HG02970 (cell line): Measurements from ENCODE around the gene NIM1K.
A peak's percentile ranks its signal among the peaks of the same experiment; 100 is the strongest.
"Not testable (repeated sequence)": the region's sequence is repeated elsewhere in the genome, so short reads cannot be mapped to it uniquely, and the experiment has no call there.

Source experiments
- ATAC-seq: cut with Tn5 transposase; IDR thresholded peaks from one replicate; pipeline ENCODE4 v1.9.1; 2021; ENCODE audit warnings: mild to moderate bottlenecking, moderate library complexity, moderate number of reproducible peaks; ENCODE audit not compliant: unreplicated experiment, low FRiP score

NIM1K gene

DNA sequence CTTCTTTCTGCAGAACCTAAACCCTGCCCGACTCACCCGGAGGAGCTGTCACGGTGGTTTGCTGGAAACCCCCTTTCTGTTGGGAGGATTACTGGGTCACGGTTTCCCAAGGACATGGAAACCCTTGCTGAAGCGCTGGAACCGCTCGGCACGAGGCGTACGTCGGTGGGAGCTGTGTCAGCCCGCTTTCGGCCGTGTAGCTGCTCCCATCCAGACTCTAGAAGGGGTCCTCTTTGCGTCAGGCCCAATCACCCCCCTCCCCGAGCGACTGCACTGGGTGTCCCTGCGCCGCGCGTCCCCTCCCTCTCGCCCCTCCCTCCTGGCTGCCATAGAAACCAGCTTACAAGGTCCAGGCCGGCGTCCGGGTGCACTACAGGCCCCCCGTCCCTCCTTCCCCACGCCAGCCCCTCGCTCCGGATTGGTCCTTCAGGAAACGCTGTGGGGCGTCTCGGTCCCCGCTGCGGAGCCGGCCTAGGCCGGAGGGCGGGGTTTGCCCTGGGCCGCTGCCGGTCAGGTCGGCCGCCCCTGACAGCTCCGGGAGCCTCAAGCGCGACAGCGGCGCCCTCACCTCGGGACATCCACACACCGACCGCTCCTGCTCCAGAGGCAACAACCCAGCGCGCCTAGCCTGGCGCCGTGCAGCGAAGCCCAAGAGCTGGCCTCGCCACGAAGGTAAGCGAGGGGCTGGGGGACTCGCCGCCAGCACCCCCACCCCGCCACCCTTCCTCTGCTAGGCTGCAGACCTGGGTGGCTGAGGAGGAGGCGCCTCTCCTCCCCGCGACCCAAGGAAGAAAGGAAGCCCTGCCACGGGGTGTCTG, at the start of gene NIM1K:
NIM1K (plus strand) TSS at position 486 of the 818 bp plus-strand sequence. CDS start 53,551 bp downstream, outside the sequence.
- ATAC-seq: peak; percentile 71

DNA sequence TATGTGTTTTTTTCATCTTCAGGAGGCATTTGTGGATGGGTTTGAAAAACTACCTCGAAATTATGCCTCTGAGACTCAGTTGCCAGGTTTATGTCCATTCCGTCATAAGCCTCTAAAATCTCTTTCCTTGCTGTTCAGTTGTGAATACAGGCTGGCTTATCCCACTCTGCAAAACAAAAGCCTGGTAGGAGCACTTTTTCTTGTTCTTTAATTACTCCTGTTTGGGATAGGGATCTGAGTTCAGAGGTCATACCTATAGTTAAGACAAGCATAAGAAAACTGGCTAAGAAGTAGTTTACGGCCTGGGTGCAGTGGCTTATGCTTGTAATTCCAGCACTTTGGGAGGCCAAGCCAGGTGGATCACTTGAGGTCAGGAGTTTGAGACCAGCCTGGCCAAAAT, 47.0 kb upstream of the NIM1K start:
- ATAC-seq: no peak

DNA sequence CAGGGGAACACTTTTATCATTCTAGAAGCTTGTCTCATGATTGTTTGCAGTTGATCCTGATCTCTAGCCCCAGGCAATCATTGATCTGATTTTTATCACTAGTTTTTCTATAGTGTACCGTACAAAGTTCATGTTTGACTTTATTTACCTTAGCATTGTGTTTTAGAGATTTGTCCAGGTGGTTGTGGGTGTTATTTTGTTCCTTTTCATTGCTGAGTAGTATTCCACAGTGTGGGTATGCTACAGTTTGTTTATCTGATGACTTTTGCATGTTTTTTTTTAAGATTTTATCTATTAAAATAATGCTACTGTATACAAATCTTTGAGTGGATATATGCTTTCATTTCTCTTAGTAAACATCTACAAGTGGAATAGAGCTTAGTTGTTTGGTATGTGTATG, 45.1 kb upstream of the NIM1K start:
- no peak for ATAC-seq

DNA sequence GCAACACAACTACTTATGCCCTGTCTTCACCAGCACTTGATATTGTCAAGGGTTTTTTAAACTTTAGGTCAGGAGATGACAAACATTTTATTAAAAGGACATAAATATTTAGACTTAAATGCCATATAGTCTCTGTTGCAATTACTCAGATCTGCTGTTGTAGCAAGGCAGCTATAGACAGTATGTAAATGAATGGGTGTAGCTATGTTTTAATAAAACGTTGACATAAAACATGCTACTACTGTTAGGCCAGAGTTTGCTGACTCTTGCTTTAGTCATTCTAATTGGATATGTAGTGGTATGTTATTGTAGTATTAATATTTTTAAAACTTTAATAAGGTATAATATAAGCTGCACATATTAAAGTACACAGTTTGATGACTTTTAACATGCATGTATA, 43.6 kb upstream of the NIM1K start:
- ATAC-seq: no peak

DNA sequence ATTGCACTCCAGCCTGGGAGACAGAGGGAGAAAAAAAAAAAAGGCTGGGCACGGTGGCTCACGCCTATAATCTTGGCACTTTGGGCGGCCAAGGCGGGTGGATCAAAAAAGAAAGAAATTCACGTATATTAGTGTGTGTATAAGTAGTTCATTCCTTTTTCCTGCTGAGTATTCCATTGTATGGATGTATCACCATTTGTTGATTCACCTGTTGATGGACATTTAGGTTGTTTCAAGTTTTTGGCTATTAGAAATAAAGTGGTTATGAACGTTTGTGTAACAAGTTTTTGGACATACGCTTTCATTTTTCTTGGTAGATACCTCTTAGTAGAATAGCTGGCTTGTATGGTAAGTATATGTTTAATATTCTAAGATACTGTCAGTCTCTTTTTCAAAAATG, 42.8 kb upstream of the NIM1K start:
- ATAC-seq: no peak

DNA sequence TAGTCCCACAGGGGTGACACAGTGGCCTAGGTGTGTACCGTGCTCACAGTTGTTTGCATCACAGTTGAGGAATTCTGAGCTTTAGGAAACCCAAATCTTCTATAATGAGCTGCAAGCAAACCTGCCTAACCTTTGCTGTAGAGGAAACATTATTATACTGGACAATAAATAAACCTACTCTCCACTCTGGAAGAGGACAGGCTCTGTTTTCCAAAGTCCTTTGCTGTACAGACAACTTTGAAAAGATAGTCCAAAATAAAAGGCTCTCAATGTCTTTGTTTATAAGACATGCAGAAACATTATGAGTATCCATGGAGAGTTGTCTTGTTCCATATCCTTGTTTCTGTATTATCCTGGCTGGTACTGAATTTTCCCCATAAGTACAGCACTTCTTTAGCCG, 42.0 kb upstream of the NIM1K start:
- ATAC-seq: no peak

DNA sequence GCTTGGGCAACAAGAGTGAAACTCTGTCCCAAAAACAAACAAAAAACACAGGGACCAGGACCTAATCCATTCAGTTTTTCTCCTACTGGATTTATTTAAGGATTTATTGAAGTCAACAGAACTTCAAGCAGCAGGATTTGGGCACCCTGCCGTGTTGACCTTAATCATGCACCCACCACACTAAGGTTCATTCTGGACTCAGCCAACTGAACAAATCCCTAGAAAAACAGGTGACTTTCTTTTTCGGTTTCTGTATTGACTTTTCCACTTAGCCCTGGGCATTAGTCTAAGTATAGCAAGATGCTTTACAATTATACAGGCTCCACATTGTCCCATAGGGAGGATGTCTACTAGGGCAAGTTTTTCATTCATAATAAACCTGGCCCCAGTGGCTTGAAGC, 41.3 kb upstream of the NIM1K start:
- ATAC-seq: no peak

DNA sequence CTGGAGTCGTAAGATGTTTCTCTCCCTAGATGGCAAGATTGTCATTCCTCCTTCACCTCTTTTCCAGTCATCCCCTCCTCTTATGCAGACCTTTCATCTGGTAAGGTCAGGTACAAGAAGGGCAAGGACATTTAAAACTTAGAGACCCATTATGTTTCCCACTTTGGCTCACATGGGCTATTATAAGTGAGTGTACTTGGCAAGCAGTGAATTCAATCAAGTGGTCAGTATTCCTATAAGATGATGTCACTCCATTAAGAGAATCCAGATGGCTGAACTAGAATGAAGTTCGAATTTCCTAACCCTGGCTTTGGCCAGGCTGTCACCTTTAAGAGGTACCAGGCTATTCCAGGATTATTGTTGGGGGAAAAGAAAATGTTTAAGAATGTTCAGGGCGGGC, 39.1 kb upstream of the NIM1K start:
- no peak for ATAC-seq

DNA sequence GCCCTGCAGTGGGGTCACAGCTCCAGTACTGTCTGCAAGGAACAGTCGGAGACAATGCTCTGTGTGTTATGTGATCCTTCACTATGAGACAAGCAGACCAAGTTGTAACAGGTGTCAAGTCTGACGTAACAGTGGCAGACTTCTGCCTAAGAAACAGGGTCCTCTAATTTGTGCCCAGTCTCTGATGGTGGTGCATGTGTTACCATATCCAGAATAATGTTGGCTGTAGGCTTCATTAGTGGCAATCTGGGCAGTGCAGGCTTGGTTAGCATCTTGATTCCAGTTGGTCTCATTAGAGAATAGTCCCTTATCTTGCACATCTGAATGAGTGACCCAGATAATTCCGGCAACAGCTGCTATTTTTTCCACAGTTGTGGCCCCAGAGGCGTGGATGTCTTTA, 37.6 kb upstream of the NIM1K start:
- ATAC-seq: no peak

DNA sequence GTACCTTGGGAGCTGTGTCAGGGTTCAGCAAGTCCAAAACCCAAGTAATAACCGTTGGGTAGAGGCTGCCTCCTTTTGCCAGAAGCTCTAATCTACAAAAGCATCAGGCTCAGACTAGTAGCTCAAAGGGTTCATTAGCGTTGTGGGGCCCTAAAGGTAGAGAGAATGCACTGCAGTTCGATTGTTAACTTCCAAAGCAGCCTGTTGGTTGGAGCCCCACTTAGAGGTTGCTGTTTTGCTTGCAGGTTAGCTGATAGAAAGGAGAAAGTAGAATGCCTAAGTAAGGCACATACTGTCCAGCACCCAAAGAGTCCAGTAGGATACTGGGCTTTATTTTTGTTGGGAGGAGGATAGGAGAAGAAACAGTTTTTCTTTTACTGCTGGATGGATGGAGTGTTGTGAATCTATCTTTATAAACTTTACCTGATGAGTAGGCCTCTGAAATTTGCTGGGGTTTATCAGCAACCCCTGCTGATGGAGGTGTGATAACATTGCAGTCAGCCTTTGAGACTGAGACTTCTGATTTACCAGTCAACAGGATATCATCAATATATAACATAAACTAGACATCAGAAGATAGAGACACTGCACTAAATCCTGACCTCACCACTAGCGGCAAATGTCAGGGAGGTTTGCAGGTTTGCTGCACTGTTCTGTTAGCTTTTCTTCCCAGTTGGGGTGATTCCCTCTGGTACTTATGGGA, 36.5 kb upstream of the NIM1K start:
- ATAC-seq: no peak

DNA sequence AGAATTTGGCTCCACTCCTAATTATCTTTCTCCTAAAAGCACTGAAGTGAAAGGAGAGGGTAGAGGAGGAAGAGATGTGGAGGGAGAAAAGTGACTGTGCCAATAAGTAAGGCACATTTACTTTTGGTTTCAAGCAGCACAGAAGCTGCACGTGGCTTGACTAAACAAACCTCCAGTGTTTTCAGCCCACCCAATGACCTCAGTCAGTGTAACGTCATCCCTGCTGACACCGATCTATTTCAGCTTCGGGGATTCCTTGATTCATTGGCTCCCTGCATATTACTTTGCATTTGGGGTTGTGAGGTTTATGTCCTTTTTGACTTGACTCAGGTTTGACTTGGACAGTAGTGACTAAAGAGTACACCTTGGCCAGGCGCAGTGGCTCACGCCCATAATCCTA, 35.6 kb upstream of the NIM1K start:
- ATAC-seq: no peak

DNA sequence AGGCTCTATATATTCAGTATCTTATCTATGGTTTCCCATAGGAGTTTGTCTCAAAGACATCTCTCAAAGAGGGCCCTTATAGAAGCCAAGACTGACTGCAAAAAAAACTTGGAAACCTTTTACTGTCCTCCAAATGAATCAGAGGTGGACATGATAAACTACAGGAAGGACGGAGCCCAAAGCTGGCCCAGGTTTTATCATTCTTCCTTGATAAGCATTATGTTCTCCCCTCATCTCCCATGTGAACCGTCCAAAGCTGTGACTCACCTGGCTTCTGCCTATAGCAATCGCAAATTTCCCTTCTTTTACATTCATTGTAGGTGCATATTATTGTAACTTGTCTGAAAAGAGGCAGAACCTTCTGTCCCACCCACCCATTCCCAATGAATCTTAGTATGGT, 35.0 kb upstream of the NIM1K start:
- ATAC-seq: no peak

DNA sequence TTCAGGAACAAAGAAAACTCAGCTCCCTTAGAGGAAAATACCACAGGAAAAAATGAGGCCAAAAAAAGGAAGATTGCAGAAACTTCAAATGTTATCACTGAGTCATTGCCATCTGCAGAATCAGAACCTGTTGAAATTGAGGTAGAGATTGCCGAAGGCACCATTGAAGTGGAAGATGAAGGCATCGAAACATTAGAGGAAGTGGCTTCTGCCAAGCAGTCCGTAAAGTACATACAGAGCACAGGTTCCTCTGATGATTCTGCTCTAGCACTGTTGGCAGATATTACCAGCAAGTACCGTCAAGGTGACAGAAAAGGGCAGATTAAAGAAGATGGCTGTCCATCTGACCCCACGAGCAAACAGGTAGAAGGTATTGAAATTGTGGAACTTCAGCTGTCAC, 30.8 kb upstream of the NIM1K start:
- ATAC-seq: no peak

DNA sequence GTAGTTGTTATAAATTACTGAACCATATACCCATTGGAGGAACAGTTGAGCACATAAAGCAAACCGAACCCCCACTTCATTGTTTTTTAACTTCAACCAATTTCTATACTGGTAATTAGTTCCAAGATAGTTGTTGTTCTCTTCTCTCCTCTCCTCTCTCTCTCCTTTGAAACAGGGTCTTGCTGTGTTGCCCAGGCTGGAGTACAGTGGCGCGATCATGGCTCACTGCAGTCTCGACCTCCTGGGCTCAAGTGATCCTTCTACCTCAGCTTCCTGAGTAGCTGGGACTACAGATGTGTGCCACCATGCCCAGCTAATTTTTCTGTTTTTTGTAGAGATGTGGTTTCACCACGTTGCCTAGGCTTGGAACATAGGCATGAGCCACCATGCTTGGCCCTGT, 27.2 kb upstream of the NIM1K start:
- not testable (repeated sequence) for ATAC-seq

DNA sequence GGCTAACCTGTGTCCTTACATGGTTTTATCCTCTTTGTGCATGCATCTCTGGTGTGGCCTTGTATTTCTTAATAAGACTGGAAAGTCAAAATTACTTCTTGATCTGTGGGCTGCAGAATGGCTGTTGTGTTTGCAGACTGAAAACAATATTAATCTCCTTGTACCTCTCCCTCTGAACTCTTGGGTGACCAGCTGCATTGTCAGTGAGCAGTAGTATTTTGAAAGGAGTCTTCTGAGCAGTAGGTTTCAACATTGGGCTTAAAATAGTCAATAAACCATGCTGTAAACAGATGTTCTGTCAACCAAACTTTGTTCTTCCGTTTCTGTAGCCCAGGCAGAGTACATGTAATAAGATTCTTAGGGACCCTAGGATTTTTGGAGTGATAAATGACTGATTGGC, 26.7 kb upstream of the NIM1K start:
- no peak for ATAC-seq

DNA sequence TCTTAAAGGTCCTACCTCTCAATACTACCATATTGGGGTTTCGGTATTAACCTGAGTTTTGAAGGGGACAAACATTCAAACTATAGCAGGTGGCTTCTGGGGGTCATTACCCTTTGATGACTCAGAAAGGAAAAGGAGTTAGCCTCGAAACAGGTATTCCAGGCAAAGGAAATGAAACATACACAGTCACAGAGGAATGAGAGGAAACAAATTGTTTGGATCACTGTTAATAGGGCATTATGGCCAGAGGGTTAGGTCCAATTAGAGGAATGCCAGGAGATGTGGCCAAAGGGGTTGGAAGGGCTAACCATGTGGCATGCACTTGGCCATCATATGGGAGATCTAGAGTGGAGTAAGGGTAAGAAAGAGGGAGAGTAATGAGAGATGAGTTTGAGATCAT, 23.9 kb upstream of the NIM1K start:
- ATAC-seq: no peak

DNA sequence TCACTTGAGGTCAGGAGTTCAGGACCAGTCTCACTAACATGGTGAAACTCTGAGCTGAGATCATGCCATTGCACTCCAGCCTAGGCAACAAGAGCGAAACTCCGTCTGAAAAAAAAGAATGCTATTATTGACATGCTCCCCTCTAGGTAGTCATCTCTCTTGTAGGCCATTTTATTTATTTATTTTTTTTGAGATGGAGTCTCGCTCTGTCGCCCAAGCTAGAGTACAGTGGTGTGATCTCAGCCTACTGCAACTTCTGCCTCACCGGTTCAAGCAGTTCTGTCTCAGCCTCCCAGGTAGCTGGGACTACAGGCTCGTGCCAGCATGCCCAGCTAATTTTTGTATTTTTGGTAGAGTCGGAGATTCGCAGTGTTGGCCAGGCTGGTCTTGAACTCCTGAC, 20.6 kb upstream of the NIM1K start:
- no peak for ATAC-seq

DNA sequence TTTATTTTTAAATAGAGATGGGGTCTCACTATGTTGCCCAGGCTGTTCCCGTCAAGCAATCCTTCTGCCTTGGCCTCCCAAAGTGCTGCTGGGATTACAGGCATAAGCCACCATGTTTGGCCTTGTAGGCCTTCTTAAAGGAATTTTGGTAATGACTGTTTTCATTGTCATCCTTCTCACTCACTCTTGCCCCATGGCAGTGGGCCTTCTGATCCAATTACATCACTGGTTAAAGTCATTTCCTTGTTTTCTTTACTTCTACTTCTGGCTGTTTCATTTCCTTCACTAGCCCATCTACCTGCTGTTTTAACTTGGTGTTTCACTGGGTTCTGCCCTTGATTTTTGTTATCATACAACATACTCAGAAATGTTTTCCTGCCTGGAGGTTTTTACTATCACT, 20.1 kb upstream of the NIM1K start:
- no peak for ATAC-seq

DNA sequence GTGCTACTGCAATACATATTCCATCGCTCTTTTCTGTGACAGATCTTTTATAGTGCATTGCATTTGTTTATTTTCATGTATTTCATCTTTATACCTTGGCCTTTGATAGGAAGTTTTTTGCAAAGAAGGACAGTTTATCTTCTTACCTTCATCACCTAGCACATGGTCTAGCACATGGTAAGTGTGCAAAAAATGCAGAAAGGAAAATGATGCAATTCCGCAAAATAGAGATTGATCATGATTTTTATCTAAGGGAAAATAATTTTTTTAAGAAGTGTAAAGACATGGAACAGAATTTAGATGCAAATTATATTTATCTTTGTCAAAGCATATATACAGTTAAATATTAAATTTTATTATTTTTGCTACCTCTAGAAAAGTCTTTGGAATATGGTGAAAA, 19.2 kb upstream of the NIM1K start:
- no peak for ATAC-seq

DNA sequence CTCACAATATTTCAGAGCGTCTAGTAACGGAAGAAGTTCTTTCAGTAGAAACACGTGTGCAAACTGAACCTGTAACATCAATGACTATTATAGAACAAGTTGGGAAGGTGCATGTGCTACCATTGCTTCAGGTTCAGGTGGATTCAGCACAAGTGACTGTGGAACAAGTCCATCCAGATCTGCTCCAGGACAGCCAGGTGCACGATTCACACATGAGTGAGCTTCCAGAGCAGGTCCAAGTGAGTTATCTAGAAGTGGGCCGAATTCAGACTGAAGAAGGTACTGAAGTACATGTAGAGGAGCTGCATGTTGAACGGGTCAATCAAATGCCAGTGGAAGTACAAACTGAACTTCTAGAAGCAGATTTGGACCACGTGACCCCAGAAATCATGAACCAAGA, 17.4 kb upstream of the NIM1K start:
- ATAC-seq: no peak

DNA sequence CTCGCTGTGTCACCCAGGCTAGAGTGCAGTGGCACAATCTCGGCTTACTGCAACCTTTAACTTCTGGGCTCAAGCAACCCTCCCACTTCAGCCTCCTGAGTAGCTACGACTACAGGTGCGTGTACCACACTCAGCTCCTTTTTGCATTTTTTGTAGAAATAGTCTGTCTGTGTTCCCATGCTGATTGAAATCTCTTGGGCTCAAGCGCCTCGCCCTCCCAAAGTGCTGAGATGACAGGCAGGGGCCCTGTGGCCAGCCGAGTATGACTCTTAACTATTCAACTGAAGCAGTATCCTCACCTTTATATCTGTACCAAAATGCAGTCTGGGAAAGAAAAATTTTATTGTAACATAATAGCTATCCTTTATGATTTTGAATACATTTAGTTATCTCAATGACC, 12.2 kb upstream of the NIM1K start:
- no peak for ATAC-seq

DNA sequence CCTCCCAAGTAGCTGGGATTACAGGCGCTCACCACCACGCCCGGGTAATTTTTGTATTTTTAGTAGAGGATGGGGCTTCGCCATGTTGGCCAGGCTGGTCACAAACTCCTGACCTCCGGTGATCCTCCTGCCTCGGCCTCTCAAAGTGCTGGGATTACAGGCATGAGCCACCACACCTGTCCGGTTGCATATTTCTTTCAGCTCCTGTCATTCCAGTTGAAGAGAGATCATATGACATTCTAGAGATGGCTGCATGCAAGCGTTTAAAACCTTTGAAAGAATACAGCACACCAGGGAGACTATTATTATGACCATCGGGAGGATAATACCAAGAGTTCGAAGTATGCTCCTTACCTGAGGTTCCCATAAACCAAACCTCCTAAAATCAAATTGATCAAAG, 9.6 kb upstream of the NIM1K start:
- ATAC-seq: no peak
